Large intestine (tissue), 3 donors: ENCODE results near the gene ERVH48-1. TPM values are rescaled to one million over a fixed set of nuclear protein-coding genes. Genes with fewer than 3 reads are reported as not detected.
"Not testable (repeated sequence)": the region's sequence is repeated elsewhere in the genome, so short reads cannot be mapped to it uniquely, and the experiment has no call there.

ENCODE experiments used
- DNase-seq, 2 donors: peaks; one replicate each; pipeline versions ENCODE4 v3.0.0 to v3.0.0-alpha.2; 2013
- H3K27ac ChIP-seq: one replicate; pipeline ENCODE4 v1.5.1; 2013; ENCODE audit warnings: low read length
- H3K27me3 ChIP-seq: 2 replicates; pipeline ENCODE4 v1.6.1; 2013; ENCODE audit warnings: low read length; ENCODE audit not compliant: control insufficient read depth, insufficient read depth
- H3K36me3 ChIP-seq: 2 replicates; pipeline ENCODE4 v1.6.1; 2013; ENCODE audit warnings: low read length; ENCODE audit not compliant: control insufficient read depth, insufficient read depth
- H3K4me1 ChIP-seq: one replicate; pipeline ENCODE4 v1.6.1; 2013; ENCODE audit warnings: low read length; ENCODE audit not compliant: control insufficient read depth, insufficient read depth
- H3K4me3 ChIP-seq: one replicate; pipeline ENCODE4 v1.5.1; 2013; ENCODE audit warnings: low read length
- H3K9me3 ChIP-seq: one replicate; pipeline ENCODE4 v1.6.1; 2013; ENCODE audit warnings: mild to moderate bottlenecking, low read depth, low read length, moderate library complexity; ENCODE audit not compliant: control insufficient read depth
- WGBS: methylation state at CpG from one replicate; pipeline ENCODE4 v1.1.5; 2013; ENCODE audit warnings: low lambda C conversion rate; ENCODE audit not compliant: insufficient coverage; 5-methylcytosine and 5-hydroxymethylcytosine counted together
- polyA plus RNA-seq: library from polyadenylated mRNA; unstranded; fragments of 120-200 nt; gene quantifications from one replicate; pipeline ENCODE4 v1.2.1, GENCODE V29; 2013

Gene ERVH48-1
- polyA plus RNA-seq, 1 donor: 1.2 TPM

- not testable (repeated sequence) for H3K4me1 ChIP-seq, H3K4me3 ChIP-seq, H3K27ac ChIP-seq, DNase-seq, H3K27me3 ChIP-seq, H3K9me3 ChIP-seq
- 100% methylated on average over 1 of the region's 10 CpGs for WGBS
- H3K36me3 ChIP-seq: peaks cover 40% of the 10 kb centered on the region
Observed at GRCh38 chr21:42875811-42876210, 49.6 kb downstream of the ERVH48-1 start.

- no peak for DNase-seq
- Histone ChIP-seq H3K27ac (no peak overlapping the region), H3K4me3 (no peak overlapping the region), H3K9me3 (no peaks in the 10 kb centered on the region), H3K27me3 (no peaks in the 10 kb centered on the region), H3K36me3 (peaks cover 62% of the 10 kb centered on the region), H3K4me1 (no peaks in the 10 kb centered on the region)
- WGBS: 100% methylated on average over 1 of the region's 7 CpGs
Observed at GRCh38 chr21:42873096-42873495, 52.3 kb downstream of the ERVH48-1 start.

GRCh38 chr21:42868196-42868595, 57.2 kb downstream of the ERVH48-1 start:
- Histone ChIP-seq H3K27me3 (no peaks in the 10 kb centered on the region), H3K9me3 (no peaks in the 10 kb centered on the region), H3K4me1 (no peaks in the 10 kb centered on the region), H3K36me3 (peaks cover 71% of the 10 kb centered on the region), H3K4me3 (no peak overlapping the region), H3K27ac (no peak overlapping the region)
- DNase-seq: no peak
- no CpG with 5 or more reads among the region's 10 CpGs for WGBS

Other genes with a start within 250 kb of the ERVH48-1 start
- gene WDR4, start 46.1 kb downstream of the ERVH48-1 start, polyA plus RNA-seq: 12.7 TPM
- gene NDUFV3, start 32.3 kb downstream of the ERVH48-1 start, polyA plus RNA-seq: 32.8 TPM
- 12.0 TPM for gene PKNOX1, start 48.9 kb upstream of the ERVH48-1 start, polyA plus RNA-seq
- gene CBS, start 150.2 kb upstream of the ERVH48-1 start, polyA plus RNA-seq: 8.5 TPM
- gene U2AF1, start 181.9 kb upstream of the ERVH48-1 start, polyA plus RNA-seq: 52.1 TPM
- gene CRYAA, start 243.4 kb upstream of the ERVH48-1 start, polyA plus RNA-seq: not detected